ENCODE results near the gene CHI3L2. TPM values are rescaled to one million over a fixed set of nuclear protein-coding genes. Genes with fewer than 3 reads are reported as not detected.

The CHI3L2 gene
- total and polyA plus RNA-seq, 2 of the 4 experiments (the other 2 are of a cell fraction): 0.18 to 0.19 TPM

DNA sequence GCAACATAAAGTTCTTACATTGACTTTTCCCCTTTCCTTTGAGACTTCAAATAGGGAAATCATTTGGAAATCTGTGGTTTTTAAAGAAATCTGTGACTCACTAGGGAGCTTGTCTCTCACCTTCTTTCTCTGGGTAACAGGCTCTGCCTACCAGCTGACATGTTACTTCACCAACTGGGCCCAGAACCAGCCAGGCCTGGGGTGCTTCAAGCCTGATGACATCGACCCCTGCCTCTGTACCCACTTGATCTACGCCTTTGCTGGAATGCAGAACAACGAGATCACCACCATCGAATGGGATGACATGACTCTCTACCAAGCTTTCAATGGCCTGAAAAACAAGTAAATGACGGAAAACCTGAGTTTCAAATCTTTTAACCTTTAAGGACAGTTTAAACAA, 53.9 kb downstream of the CHI3L2 start:
- no peaks in the 10 kb centered on the region for H3K4me1 ChIP-seq (ENCODE audit: control insufficient read depth, insufficient read depth, low read length)

More for the DNA sequence above, 53.9 kb downstream of the CHI3L2 start:
- Histone ChIP-seq H3K9me3 (ENCODE audit: control insufficient read depth, insufficient read depth, low read length) (no peaks in the 10 kb centered on the region), H3K4me3 (ENCODE audit: insufficient read depth, low read depth, low read length) (no peak overlapping the region), H2BK15ac (ENCODE audit: low read depth, low read length) (no peak overlapping the region), H4K5ac (ENCODE audit: low read depth, low read length) (no peak overlapping the region), H3K9me1 (ENCODE audit: insufficient read depth, low read length) (no peaks in the 10 kb centered on the region), H3K14ac (replicated peaks; ENCODE audit: low read depth, low read length) (no peak overlapping the region), H2AK5ac (ENCODE audit: low read depth, low read length) (no peak overlapping the region), H2AK9ac (replicated peaks; ENCODE audit: low read depth, low read length, poor library complexity) (no peak overlapping the region), H3K56ac (ENCODE audit: extremely low read depth, insufficient read depth, low read length) (no peak overlapping the region), H3K9ac (ENCODE audit: low read depth, low read length) (no peak overlapping the region), H3K4me2 (ENCODE audit: low read depth, low read length) (no peak overlapping the region), H4K20me1 (ENCODE audit: insufficient read depth, low read length) (no peaks in the 10 kb centered on the region), H3K36me3 (ENCODE audit: control insufficient read depth, insufficient read depth, low read length) (no peaks in the 10 kb centered on the region), H3K27me3 (ENCODE audit: control insufficient read depth, insufficient read depth, low read length) (peaks cover 1% of the 10 kb centered on the region; the same call in 1 of the 2 replicates), H4K8ac (ENCODE audit: low read depth in 2 of 2, low read length in 2 of 2) (no peak overlapping the region), H2BK120ac (ENCODE audit: low read depth, low read length) (no peak overlapping the region), H2BK5ac (ENCODE audit: low read depth, low read length, poor library complexity, severe bottlenecking) (no peak overlapping the region), H3K4ac (ENCODE audit: low read depth, low read length) (no peak overlapping the region), H2AFZ (replicated peaks; ENCODE audit: low read length, poor library complexity) (no peak overlapping the region), H3K27ac (ENCODE audit: insufficient read depth, low read length) (no peak overlapping the region), H3K23ac (ENCODE audit: low read depth, low read length) (no peak overlapping the region), H4K91ac (ENCODE audit: insufficient read depth, low read depth, low read length) (no peak overlapping the region), H3K79me1 (ENCODE audit: low read depth in 1 of 2, low read length in 2 of 2) (no peaks in the 10 kb centered on the region), H3K18ac (ENCODE audit: low read depth, low read length) (no peak overlapping the region), H2BK20ac (ENCODE audit: low read depth, low read length) (no peak overlapping the region)
- no peak for ATAC-seq (ENCODE audit: low read depth)
- TF ChIP-seq MXI1 (IDR thresholded peaks at IDR 0.05; ENCODE audit: borderline replicate concordance, low read depth, low read length) (no peak), CHD1 (IDR thresholded peaks at IDR 0.05; ENCODE audit: low read depth, low read length) (no peak), SMC3 (IDR thresholded peaks at IDR 0.05; ENCODE audit: low read depth, low read length) (no peak), CEBPB (IDR thresholded peaks at IDR 0.05; ENCODE audit: low read depth, low read length) (no peak), POLR2A (IDR thresholded peaks at IDR 0.05; ENCODE audit: low read depth, low read length) (no peak), MAFK (IDR thresholded peaks at IDR 0.05; ENCODE audit: low read depth, low read length) (no peak), FOS (IDR thresholded peaks at IDR 0.05; ENCODE audit: low read depth, low read length) (no peak), RFX5 (IDR thresholded peaks at IDR 0.05; ENCODE audit: low read depth, low read length) (no peak)
- TF ChIP-seq, protein P1, sequence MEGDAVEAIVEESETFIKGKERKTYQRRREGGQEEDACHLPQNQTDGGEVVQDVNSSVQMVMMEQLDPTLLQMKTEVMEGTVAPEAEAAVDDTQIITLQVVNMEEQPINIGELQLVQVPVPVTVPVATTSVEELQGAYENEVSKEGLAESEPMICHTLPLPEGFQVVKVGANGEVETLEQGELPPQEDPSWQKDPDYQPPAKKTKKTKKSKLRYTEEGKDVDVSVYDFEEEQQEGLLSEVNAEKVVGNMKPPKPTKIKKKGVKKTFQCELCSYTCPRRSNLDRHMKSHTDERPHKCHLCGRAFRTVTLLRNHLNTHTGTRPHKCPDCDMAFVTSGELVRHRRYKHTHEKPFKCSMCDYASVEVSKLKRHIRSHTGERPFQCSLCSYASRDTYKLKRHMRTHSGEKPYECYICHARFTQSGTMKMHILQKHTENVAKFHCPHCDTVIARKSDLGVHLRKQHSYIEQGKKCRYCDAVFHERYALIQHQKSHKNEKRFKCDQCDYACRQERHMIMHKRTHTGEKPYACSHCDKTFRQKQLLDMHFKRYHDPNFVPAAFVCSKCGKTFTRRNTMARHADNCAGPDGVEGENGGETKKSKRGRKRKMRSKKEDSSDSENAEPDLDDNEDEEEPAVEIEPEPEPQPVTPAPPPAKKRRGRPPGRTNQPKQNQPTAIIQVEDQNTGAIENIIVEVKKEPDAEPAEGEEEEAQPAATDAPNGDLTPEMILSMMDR (conservative IDR thresholded peaks at IDR 0.05; ENCODE audit: low read depth, low read length): no peak
- TF ChIP-seq, protein P2, sequence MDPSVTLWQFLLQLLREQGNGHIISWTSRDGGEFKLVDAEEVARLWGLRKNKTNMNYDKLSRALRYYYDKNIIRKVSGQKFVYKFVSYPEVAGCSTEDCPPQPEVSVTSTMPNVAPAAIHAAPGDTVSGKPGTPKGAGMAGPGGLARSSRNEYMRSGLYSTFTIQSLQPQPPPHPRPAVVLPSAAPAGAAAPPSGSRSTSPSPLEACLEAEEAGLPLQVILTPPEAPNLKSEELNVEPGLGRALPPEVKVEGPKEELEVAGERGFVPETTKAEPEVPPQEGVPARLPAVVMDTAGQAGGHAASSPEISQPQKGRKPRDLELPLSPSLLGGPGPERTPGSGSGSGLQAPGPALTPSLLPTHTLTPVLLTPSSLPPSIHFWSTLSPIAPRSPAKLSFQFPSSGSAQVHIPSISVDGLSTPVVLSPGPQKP (IDR thresholded peaks at IDR 0.05; ENCODE audit: borderline replicate concordance, low read depth, low read length): no peak
- intact Hi-C loops (cut with micrococcal nuclease): no loop called here
- no peak for DNase-seq
- ChIA-PET POLR2A (ENCODE audit: unreplicated experiment) (no interaction called here), CTCF (no interaction called here)
- in situ Hi-C loops (cut with MboI; ENCODE audit: low sequenced_read_pairs): no loop called here
- dilution Hi-C loops (cut with HindIII; ENCODE audit: low sequenced_read_pairs, unreplicated experiment): no loop called here
- 45% methylated on average over 3 of the region's 5 CpGs; no CpG with 5 or more reads in 1 of the 2 experiments for WGBS, 2 experiments (ENCODE audit: extremely low coverage in 2 of 2, insufficient read length in 1 of 2)
- no TSS peak for BruUV-seq (replicated peaks)
